ENCODE results near the gene NAB1.
"Not testable (repeated sequence)": the region's sequence is repeated elsewhere in the genome, so short reads cannot be mapped to it uniquely, and the experiment has no call there.

NAB1 gene

DNA sequence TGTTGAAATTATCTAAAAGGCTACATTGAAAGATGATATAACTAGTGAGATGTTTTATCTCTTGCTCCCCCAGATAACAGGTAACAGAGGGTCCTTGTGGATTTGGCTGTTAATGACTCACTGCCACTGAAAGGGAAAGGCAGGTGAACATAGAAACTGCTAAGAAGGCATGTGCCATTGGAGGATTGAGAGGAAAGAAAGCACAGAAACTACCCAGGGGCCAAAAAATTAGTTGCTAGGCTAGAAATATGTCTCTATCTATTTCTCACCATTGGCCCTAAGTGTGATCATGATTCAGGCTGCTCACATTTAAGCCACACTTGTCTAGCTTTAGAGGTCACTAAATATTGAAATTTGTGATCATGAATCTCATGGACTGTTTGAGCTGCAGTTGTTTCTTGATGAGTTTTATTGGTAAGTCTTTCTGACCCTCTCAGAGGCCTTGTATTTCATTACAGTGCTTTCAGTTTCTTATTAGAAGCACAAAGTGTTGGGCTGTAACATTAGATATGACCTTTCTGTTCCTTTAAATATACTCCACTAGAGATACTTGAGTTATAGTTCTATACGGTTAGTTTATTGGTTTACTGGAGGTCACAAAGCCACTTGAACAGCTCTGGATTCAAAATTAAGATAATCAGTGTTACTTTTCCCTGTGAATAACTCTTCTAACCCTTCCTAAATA lies 26.2 kb downstream of the NAB1 start:
- DNase-seq = no peak

DNA sequence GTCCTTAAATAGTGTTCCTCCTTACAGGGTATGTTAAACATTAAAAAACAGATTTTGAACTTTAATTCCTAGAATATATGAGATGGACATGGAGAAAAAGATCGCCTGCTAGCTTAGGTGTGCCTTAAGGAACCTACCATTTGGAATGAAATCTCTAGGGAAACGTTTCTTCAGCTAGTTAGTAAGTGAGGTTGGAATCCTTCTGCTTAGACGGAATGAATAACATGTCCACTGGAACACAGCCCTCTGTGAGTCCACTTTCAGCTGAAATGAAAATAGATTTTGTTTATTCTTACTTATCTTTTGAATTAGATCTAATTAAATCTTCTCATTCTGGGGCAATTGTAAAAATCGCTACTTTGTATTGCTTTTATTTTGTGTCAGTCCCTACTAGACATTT lies 28.4 kb downstream of the NAB1 start:
- DNase-seq = no peak

DNA sequence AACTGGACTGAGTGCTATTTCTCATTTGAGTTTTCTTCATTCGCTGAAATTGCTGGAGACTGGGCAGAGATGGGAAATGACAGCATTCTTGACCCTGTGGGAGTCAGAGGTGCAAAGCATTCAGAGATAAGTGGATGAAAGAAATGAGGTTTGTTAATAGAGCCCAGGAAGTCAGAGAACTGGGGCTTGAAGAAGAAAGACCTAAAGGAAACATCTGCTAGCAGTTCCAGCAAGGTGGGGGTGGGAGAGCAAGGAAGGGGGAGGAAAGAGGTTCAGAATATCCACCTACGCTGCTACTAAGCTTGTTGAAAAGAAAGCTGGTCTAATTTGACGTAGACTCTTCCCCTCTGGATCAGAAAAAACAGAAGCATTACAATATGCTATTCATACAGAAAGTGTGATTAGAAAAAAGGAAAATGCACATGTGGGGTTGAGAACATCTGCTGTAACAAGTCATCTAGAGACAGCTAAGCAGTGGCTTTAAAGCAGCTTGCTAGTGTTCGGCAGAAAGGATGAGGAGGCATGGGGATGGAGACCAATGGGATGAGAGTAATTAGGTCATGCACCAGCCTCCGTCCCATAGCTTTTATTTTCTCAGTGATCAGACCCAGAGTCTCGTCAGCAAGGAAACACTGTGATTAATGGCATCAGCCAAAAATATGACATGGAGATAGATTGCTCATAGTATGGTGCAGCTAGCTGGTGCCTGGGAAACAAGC lies 29.7 kb downstream of the NAB1 start:
- DNase-seq = no peak

DNA sequence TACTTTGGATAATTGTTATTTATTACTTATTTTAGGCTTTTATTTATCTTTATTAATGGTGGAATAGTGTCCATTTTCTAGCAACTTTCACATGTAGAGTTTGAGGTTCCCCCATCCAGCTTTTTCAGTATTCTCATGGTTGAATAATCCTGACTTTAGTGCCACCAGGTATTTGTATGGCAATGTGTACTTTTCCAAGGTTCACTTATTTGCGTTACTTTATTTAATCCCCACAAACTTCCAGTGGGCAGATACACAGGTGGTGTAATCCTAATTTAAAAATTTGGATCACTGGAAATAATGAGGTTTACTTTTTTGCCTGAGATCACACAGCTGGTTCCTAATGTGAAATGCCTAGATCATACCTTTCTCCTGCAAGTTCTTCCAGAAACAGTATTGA lies 30.5 kb downstream of the NAB1 start:
- DNase-seq = no peak

DNA sequence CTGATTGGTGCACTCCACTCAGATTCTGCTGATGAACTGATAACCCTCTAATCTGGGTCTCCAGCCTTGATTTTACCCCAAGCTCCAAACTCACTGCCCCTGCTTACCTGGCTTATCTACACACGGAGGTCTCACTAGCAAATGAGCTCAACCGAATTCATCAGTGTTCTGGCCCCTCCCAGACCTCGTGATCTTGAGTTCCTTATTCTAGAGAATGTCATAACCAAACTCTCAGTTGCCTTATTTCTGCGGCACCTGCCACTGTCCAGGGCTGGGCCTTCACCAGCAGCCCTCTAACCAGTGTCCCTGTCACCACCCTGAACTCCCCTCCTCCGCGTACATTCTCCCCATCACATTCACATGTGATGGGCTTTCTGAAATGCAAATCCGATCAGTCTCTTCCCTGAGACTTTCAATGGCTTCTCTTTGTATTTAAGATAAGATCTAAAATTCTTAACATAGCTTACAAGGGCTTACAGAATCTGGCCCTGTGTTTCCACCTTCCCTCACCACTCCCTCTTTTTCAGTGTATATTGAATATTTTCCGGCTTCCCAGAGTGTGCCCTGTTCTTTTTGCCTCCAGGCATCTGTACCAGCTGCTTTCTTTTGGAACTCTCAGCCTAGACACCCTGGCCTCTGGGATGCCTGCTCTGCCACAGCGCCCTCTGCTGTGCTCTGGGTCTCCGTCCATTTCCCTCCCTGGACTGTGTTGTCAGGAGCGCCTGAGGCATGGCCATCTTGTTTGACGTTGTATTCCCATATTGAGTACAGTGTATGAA lies 31.1 kb downstream of the NAB1 start:
- DNase-seq = no peak

DNA sequence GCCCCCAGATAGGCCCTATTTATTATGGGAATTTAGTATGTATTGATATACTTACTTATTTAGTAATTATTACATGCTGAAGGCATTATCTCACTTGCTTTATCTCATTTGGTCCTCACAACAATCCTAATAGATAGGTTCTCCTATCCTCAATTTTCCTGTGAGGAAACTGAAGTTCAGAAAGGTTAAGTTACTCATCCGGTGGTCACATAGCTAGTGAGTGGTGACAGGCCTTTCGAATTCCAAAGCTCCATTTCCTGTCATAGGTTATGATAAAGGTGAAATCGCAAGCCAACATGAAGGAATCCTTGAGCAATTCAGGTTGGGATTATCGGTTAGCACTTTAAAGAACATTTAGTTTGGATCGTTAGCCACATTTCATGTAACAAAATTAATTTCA lies 33.3 kb downstream of the NAB1 start:
- DNase-seq = no peak

DNA sequence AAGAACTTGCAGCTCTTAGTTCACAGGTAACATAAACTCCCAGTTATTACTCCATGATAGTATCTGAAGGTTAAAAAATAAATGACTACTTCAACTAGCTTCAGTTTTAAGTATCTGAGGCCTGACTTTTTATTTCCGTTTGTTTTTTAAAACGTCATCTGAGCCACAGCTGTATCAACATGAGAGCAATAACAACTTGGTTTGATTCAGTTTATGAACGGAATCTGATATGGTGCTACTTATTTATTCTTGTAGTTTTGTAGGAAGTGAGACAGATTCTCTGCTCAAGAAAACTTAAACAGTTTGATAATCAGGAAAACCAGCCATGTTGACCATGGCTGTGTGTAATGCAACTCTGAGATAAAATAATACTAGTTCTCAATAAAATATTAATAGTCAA lies 34.9 kb downstream of the NAB1 start:
- no peak for DNase-seq

DNA sequence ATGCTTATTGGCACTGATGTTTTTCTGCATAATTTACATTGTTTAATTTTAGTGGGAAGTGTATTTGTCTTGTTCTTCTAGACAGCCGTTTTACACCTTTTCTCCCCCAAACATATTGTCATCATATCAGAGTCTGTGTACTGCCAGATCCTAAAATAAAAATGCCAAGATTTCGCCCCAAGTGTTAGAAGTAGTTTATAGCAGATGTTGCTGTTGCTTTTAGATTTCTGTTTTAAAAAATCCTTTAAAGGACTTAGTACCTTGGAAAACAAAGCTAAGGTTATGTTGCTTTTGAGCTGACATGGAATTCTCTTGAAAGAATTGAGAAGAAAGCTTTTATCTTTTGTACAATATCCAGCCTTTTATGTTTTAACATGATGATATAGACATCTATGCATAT lies 36.0 kb downstream of the NAB1 start:
- no peak for DNase-seq

DNA sequence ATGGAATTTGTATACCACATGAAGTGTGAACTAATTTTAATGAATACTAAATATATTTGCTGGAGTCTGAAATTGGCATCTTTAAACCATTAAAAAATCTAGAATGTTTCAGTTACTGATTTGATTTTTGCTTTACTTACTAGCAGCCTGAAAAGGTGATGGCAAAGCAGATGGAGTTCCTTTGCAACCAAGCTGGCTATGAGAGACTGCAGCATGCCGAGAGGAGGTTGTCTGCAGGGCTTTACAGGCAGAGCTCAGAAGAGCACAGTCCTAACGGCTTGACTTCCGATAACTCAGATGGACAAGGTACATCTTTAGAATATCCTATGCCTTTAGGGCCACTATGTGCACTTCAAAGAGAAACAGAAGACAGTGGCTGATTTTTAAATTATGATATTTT lies 36.5 kb downstream of the NAB1 start:
- no peak for DNase-seq

DNA sequence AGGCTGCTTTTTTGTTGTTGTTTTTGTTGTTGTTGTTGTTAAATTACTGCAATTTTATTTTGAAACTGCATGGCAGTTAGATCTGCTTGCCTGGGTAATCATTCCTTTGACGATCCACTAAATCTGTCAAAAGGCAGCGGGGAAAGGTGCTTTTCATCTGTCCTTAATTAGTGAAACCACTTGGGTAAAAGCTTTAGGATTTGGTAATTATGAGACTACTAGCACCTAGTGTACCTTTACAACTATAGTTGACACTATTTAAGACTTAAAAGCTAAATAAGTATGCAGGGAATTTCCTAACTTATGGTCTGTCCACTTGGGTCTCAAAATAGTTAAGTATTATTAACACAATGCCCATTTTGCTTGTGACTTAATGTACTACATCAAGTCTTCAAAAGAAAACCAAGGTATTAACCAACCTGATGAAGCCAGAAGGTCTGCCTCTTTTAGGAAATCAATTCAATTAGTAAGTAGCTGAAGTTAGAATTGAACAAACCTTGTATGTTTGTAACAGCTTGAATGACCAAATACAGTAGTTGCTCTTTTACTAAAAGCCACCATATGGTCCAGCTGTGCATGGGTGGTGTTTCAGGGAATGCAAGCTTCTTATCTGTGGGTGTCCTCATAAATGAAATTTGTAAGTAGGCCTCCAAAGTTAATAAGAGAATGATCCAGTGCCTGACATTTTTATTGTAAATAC lies 44.8 kb downstream of the NAB1 start:
- no peak for DNase-seq

DNA sequence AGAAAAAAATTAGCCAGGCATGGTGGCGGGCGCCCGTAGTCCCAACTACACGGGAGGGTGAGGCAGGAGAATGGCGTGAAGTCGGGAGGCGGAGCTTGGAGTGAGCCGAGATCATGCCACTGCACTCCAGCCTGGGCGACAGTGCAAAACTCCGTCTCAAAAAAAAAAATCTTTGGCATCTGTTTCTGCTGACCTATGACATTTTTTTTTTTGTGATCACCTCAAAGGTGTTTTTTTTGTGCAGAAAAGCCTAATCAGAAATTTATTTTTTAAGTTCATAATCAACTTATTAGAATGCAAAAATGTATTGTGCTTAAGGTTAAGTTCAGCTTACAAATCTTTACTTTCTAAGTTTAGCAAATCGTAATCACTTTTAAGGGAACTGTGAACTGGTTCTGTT lies 45.6 kb downstream of the NAB1 start:
- DNase-seq = no peak

DNA sequence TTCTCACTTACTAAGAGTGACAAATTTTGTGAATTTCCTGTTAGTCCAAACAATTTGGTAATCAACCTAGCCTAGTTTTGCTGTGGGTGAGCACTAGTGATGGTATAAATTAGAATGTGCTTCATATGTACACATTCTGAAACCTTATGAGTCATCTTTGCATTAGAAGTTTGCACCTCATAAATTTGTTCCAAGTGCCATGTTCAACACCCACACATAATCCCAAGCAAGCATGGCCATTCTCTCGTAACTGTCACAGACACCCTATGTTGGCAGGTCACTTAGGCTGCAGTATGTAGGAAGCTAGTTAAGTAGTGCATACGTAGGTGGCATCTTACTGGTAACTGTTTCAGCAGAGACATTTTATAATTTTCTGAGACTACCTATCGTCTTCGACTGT lies 46.9 kb downstream of the NAB1 start:
- no peak for DNase-seq

DNA sequence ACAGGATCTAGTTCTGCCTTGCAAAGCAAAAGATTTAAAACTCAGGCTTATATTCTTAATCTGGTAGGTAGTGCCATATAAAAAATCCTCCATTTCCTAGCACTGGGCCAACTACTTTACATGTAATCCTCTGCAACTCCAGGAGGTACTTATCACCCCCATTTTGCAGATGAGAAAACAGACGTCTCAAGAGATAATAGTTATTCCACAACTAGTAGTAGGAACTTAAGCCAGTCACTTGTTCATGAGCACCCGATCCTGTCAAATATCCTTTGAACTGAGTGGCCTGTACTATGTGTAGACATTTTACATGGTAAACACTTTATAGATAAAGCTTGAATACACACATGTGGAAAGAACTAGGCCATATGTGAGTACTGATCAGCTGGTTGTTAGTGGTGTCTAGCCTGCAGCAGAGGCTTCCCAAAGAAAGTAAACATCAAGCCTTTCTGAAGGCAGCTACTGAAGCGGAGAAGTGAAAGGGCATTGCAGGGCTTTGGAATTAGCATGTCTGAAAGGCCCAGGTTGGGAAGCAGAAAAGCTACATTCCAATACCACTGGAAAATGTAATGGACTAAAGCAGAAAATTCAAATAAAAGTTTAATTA lies 48.0 kb downstream of the NAB1 start:
- DNase-seq = no peak

DNA sequence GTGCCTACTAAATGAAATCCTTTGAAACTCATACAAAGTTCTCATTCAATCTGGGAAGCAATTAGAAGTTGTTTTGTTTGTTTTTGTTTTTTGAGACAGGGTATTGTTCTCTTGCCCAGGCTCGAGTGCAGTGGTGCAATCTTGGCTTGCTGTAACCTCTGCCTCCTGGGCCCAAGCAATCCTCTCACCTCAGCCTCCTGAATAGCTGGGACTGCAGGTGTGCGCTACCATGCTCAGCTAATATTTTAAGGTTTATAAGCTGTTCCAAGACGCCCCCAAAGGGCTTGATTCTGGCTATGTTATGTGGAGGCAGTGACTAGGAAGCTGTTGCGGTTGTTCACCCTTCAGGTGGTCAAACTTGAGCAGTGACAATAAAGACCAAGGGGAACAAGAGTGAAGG lies 48.5 kb downstream of the NAB1 start:
- DNase-seq = no peak

DNA sequence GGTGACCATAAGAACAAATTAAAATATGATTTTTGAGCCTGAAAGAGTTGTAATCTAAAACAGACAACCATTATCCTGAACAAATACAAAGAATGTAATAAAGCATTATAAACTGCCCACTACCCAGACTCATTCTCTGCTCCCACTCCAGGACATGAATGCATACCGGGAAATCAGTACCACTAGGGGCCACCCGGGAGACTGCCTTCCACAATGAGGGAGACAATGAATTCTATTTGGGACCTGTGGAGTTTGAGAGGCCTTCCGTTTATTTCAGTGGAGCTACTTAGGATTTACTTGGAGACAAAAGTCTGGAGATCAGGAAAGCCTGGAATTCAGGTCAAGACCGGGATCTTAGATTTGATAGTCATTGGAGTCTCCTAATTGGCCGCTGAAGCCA lies 50.0 kb downstream of the NAB1 start:
- no peak for DNase-seq

DNA sequence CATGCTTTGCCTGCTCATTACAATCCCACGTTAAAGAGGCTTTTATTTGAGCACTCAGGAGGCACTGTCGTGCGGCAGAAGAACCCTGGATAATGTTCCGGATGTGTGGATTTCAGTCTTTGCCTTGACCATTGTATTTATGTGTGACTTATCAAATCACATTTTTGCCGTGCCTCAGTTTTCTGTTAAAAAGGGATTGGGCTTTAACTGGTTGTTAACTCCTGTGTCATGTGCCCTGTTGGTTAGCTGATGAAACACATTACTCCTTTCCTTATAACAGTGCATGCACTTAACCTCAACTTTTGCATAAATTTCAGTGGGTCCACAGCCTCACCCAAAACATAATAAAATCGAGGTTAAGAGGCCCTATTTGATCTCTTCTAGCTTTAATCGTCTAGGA lies 52.7 kb downstream of the NAB1 start:
- no peak for DNase-seq

DNA sequence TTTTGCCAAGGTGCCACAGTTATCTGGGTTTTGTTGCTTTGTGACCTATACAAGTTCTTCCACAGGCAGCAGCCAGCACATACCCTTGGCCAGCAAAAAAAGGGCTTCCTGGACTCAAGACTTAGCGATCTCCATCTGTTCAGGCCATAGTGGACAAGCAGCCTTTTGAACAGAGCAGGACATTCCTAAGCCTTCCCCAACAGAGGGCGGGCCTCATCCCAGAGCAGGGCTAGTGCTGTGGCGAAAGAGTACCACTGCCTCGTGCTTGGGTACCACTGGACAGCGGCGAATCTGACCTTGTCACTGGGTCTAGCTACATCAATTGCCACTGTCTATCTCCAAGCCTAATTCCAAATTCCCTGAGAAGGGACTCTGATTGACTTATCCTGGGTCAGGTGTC lies 56.4 kb downstream of the NAB1 start:
- no peak for DNase-seq

DNA sequence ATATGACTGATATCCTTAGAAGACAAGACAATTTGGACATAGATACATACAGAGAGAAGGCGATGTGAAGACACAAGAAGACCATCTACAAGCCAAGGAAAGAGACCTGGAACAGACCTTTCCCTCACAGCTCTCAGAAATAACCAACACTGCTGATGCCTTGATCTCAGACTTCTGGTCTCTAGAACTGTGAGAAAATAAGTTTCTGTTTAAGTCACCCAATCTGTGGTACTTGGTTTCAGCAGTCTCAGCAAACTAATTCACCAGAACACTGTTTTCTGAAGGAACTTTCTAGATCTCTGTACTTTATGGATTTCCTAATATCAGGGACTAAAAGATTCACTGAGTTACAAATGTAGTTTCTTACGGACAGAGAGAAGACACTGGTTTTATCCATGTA lies 58.8 kb downstream of the NAB1 start:
- DNase-seq = no peak

DNA sequence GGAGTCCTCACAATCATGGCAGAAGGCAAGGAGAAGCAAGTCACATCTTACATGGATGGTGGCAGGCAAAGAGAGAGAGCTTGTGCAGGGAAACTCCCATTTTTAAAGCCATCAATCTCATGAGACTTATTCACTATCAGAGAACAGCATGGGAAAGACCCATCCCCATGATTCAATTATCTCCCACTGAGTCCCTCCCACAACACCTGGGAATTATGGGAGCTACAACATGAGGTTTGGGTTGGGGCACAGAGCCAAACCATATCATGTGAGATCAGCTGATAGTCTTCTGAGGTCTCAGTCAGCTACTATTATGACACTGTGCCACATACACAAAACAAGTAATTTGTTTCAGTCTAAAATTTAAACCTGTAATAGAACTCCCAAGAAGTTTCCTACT lies 59.8 kb downstream of the NAB1 start:
- DNase-seq = not testable (repeated sequence)

DNA sequence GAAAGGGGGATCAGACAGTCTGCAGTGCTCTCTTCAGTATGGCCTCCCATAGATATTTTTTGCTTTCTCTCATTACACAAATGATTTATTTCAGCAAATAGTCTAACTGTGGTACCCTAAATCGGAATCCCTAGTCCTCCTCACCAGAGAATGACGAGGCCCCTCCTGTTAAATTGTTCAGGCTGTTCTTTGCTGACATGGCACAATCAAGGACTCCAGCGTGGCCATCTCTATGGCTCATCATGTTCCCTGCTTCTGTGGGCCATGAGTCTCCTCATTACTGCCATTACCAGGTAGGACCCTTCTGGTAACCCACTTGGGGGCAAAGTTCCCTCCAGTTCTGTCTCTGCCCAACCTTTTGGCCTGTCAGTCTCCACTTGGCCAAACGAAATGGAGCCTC lies 62.2 kb downstream of the NAB1 start:
- no peak for DNase-seq

DNA sequence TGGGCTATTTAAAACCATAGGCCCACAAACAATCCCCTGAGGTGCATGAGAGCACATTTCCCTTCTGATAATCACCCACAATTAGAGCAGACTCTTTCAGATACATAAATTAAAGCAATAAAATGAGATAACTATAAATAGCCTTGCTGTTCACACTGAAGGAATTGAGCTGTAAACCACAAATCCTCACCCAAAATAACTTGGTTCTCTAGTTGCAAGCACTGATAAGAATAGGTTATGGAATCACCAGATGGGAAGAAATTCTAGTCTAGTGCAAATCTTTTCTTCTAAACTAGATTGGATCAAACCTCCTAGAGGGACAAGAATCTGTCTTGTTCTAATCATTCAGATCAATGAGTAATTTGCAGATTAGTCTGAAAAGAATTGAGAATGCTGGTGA lies 64.6 kb downstream of the NAB1 start:
- DNase-seq = no peak

DNA sequence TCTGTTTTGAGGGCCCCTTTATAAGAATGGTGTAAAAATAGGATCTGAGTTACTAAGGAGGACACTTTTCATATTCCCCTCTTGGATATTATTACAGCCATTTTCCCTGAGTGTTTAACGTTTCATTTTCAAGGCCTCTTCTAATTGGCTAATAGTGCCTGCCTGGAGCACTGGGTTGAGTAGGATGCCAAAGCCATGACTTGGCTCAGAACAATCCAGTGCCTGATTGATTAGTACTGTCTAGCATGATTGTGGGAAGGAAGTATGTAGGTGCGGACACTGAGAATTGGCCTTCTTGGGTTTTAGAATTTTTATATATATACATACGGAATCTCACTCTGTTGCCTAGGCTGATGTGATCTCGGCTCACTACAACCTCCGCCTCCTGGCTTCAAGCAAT lies 66.1 kb downstream of the NAB1 start:
- DNase-seq = no peak

DNA sequence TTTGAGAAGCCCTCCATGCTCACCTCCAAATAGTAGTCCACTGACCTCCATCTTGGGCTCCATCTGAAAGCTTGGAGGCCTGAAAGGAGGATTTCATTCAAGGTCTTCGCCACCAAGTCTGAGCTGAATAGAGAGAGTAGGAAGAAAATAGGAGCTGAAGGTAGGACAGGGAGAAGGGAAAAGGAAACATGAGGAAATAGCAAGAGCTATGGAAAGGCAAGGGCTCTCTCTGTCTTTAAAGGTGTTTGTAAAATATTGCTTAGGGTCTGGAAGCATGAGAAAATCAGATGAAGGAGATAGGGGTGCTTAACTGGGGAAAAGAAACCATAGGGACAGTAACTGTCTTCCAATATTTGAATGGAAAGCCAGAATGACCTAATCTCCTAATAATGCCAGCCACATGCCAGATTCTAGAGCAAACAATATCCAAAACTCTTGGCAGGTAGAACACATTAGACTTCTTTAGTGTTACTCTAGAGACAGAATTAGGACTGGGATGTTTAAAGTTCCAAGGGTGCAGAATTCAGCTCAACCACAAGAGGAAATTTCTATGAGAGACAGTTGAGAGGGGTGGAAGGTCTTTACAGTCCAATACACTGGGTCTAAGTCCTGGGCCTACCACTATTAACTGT lies 67.4 kb downstream of the NAB1 start:
- no peak for DNase-seq
